ENCODE results near the gene CARD6. TPM values are rescaled to one million over a fixed set of nuclear protein-coding genes. Genes with fewer than 3 reads are reported as not detected.

Gene CARD6
- total and polyA plus RNA-seq, 9 of the 15 experiments (the other 6 are each of a cell fraction or from before 2014, with no cell fraction given): 3.5 to 8.3 (median 5.9) TPM

- TF ChIP-seq ZNF512 (tag; IDR thresholded peaks at IDR 0.05) (no peak), SMARCA4 (IDR thresholded peaks at IDR 0.05) (no peak; the same call in 1 of the 2 replicates), THRB (CRISPR knock-in tag; conservative IDR thresholded peaks at IDR 0.05) (no peak), ZNF75A (CRISPR knock-in tag; IDR thresholded peaks at IDR 0.05) (no peak), ZBTB43 (CRISPR knock-in tag; IDR thresholded peaks at IDR 0.05) (0 out of 2 replicates have a peak, but pooled peaks have one; percentile 2), CTCFL (IDR thresholded peaks at IDR 0.05; ENCODE audit: borderline replicate concordance, insufficient read depth, low read depth, low read length, poor library complexity, severe bottlenecking) (no peak), STAG1 (CRISPR knock-in tag; IDR thresholded peaks at IDR 0.05; ENCODE audit: borderline replicate concordance) (no peak), ZNF589 (CRISPR knock-in tag; IDR thresholded peaks at IDR 0.05; ENCODE audit: low read depth) (no peak), SAP30 (IDR thresholded peaks at IDR 0.05; ENCODE audit: borderline replicate concordance, insufficient read depth, low read depth, low read length, poor library complexity, severe bottlenecking) (no peak), CHD1 (IDR thresholded peaks at IDR 0.05; ENCODE audit: low read length) (peak; percentile 96), ZNF324 (CRISPR knock-in tag; IDR thresholded peaks at IDR 0.05) (0 out of 2 replicates have a peak, but pooled peaks have one; percentile 11), RCOR1 (IDR thresholded peaks at IDR 0.05; ENCODE audit: borderline replicate concordance in 1 of 2, low read depth in 2 of 2, low read length in 2 of 2) (no peak), HDAC6 (IDR thresholded peaks at IDR 0.05; ENCODE audit: low read depth, low read length) (no peak), GTF3C2 (IDR thresholded peaks at IDR 0.05; ENCODE audit: borderline replicate concordance, extremely low read depth, insufficient read length) (no peak), RBM39 (optimal IDR thresholded peaks at IDR 0.05; ENCODE audit: low read depth, low read length) (no peak), HES1 (IDR thresholded peaks at IDR 0.05; ENCODE audit: low read depth) (no peak), POLR2AphosphoS5 (IDR thresholded peaks at IDR 0.05; ENCODE audit: control insufficient read depth, insufficient read depth, low read depth, low read length) (0 out of 2 replicates have a peak, but pooled peaks have one; percentile 6)
These were observed 6.7 kb upstream of the CARD6 start (continued) for GRCh38 chr5:40834391-40834848.
